Activated CD4-positive, alpha-beta T cell treated with anti-CD3 and anti-CD28 coated beads, Interleukin-2, amount 10 ng/mL, durations not matched to agents 7 days and 5 days (primary cell): ENCODE data around the gene ZNF324B. TPM values are rescaled to one million over a fixed set of nuclear protein-coding genes. Genes with fewer than 3 reads are reported as not detected.
A peak's percentile ranks its signal among the peaks of the same experiment; 100 is the strongest.
"Not testable (repeated sequence)": the region's sequence is repeated elsewhere in the genome, so short reads cannot be mapped to it uniquely, and the experiment has no call there.

ENCODE experiments used
- CTCF ChIA-PET: fragments of 350-600 bp; sonication (Branson Sonifier 250); formaldehyde crosslinking; loops from one replicate; lab custom pipeline; 2021; ENCODE audit warnings: antibody characterized with exemption; lab: Charles Lee
- POLR2A ChIA-PET: fragments of 350-600 bp; sonication (Branson Sonifier 250); formaldehyde crosslinking; loops from one replicate; lab custom pipeline; 2021; ENCODE audit warnings: antibody characterized with exemption; lab: Charles Lee
- DNase-seq: peaks from one replicate; pipeline ENCODE4 v3.0.0-alpha.2; 2020
- H3K27ac Mint-ChIP-seq: one replicate; pipeline ENCODE4 v1.8.0; 2021; ENCODE audit warnings: mild to moderate bottlenecking, moderate library complexity, mixed read lengths
- H3K27me3 Mint-ChIP-seq: one replicate; pipeline ENCODE4 v1.8.0; 2021; ENCODE audit warnings: mixed read lengths
- H3K36me3 Mint-ChIP-seq: one replicate; pipeline ENCODE4 v1.8.0; 2021; ENCODE audit warnings: low read depth, mixed read lengths
- H3K4me1 Mint-ChIP-seq: one replicate; pipeline ENCODE4 v1.8.0; 2021; ENCODE audit warnings: mixed read lengths
- H3K4me3 Mint-ChIP-seq: one replicate; pipeline ENCODE4 v1.8.0; 2021; ENCODE audit warnings: mild to moderate bottlenecking, moderate library complexity, mixed read lengths
- H3K9me3 Mint-ChIP-seq: one replicate; pipeline ENCODE4 v1.8.0; 2021; ENCODE audit warnings: mixed read lengths
- total RNA-seq, 2 experiments: library from RNA; stranded (reverse); gene quantifications; one replicate each; pipeline ENCODE4 v1.2.3, GENCODE V29; 2021

The ZNF324B gene
- total RNA-seq, 2 experiments from 2014 or later = 9.8 to 10.3 TPM

DNA sequence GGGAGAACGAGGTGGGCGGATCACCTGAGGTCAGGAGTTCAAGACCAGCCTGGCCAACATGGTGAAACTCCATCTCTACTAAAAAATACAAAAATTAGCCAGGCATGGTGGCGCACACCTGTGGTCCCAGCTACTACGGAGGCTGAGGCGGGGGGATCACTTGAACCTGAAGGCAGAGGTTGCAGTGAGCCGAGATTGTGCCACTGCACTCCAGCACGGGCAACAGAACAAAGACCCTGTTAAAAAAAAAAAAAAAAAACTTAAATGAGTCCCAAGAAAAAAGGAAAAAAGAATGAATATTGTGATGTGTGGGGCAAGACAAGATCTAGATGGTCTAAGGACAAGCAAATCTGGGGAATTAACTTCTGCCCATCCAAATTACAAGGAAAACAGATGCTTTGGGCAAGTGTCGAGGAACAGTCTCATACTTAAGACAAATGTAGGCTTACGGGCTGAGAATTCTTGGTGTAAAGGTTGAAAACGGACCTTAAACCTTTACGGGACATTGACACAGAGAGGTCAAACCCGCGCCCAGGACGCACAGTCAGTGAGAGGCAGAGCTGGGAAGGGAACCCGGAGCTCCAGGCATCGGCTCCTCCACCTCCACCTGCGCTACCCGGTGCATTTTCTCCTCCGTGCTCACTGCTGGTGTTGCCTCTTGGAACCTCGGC lies 14.8 kb downstream of the ZNF324B start:
- ChIA-PET CTCF (no interaction called here), POLR2A (no interaction called here)
- H3K9me3 Mint-ChIP-seq = no peaks in the 10 kb centered on the region
- no peak overlapping the region for H3K27ac Mint-ChIP-seq
- peaks cover 2% of the 10 kb centered on the region for H3K36me3 Mint-ChIP-seq
- DNase-seq = no peak
- H3K27me3 Mint-ChIP-seq = peaks cover 2% of the 10 kb centered on the region
- H3K4me3 Mint-ChIP-seq = peak overlapping the region; percentile 81
- H3K4me1 Mint-ChIP-seq = peaks cover 27% of the 10 kb centered on the region

DNA sequence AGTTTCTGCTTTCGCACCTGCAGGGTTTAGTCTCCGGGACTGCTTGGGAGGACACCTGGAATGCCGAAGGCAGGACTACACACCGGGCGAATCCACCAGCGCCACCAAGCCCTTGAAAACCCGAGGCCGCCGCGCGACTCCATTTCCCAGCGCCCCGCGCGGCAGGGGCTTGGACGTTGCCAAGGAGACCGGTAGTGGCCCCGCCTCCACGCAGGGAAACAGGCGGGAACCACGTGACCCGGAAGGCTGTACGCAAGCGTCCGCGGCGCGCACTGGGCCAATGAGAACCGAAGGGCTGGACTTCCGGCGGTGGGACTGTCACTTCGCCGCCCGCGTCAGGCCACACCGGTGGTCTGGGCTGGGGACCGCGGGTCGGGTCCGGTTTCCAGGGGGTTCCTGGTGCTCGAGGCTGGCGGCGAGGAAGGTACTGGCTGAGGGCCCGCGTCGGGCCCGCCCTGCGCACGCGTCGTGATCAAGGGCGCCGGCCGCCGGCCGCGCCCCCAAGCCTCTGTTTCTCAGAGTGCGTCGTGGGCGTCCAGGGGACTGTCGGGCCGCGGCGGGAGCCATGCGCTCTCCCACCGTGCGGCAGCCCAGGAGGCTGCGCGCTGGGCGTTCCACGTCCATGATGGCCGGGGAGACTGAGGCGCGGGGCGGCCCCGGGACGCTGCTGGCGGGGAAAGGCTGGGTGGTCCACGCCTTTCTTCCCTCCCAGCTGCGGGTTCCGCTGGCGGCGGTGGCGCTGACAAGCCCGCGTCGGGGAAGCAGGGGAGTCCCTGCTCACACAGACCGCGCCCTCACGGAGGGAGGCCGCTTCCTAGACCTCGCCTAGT lies 15.6 kb downstream of the ZNF324B start, which contains the start of gene ZNF324:
Gene ZNF324, plus strand, starts transcription at position 321 of the 830 bp plus-strand sequence. CDS start 2,106 bp downstream, outside the sequence.
- ChIA-PET POLR2A (no interaction called here), CTCF (no interaction called here)
- Mint-ChIP-seq H3K4me1 (peaks cover 27% of the 10 kb centered on the region), H3K9me3 (no peaks in the 10 kb centered on the region), H3K27me3 (peaks cover 2% of the 10 kb centered on the region), H3K36me3 (peaks cover 3% of the 10 kb centered on the region), H3K27ac (peak within 1 kb of the TSS; percentile 83), H3K4me3 (peak within 1 kb of the TSS; percentile 81)
- DNase-seq = peak; percentile 98

DNA sequence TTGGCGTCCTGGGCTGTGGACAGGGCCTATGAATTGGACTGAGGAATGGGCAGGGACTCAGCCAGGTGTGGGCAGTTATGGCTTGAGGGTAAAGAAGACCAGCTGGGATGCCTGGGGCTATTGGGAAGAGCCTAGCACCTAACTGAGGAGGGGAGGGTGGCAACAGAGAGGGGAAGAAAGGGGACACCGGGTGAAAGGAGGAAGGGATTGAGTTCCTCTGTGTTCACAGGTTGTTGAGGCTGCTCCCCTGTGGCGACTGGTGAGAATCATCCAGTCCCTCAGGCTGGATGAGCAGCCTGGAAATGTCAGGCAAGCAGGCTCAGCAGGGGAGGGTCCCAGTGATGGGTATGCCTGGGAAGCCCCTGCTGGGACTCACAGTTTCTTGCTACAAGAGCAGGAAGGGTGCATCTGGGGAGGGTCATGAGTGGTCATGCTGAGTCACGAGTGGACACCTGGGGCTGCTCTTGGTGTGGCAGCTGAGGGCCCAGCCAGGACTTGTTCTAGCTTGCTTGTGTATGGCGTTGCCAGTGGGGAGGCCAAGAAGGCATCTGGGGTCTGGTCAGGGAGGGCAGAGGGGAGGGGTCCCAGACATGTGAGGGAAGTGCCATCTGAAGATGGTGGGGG lies 16.9 kb downstream of the ZNF324B start:
- H3K4me1 Mint-ChIP-seq = peaks cover 27% of the 10 kb centered on the region
- H3K4me3 Mint-ChIP-seq = peak overlapping the region; percentile 81
- peaks cover 9% of the 10 kb centered on the region for H3K36me3 Mint-ChIP-seq
- H3K9me3 Mint-ChIP-seq = no peaks in the 10 kb centered on the region
- ChIA-PET CTCF (interaction anchor here (0.7 to 1.4 kb wide), 3 partner anchors 9 to 229 kb away, joined by 3 to 4 read pairs (median 3); partner anchors contain the start of gene ZBTB45), POLR2A (no interaction called here)
- peak overlapping the region; percentile 83 for H3K27ac Mint-ChIP-seq
- H3K27me3 Mint-ChIP-seq = peaks cover 2% of the 10 kb centered on the region
- no peak for DNase-seq

DNA sequence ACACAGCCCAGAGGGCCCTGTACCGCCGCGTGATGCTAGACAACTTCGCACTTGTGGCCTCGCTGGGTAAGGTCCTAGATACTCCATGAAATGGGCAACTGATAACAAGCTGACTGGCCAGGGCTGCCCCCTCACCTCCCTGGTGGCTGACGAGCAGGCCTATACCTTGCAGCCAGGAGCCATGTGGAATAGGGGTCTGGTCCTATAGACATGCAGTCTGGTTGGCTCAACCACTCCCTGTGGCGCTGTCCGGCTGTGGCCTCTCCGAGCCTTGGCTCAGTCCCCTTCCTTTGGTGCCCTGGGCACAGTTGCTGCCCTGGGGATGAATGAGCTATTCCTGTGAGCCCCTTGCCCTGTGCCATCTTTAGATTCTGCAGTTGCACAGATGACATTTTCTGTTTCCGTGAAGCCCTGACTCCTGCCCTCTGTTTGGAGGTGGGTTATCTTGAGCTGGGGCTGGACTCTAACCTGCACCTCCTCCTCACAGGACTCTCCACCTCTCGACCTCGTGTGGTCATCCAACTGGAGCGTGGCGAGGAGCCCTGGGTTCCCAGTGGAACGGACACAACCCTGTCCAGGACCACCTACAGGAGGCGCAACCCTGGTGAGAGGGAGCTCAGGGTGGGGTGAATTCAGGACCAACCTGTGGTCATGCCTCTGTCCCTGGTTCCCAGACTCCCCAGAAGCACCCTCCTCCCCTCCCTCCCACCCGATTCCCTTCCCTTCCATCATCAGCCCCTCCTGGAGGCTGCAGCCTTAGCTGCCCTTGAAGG lies 18.0 kb downstream of the ZNF324B start:
- Mint-ChIP-seq H3K27ac (peak overlapping the region; percentile 19), H3K27me3 (peaks cover 2% of the 10 kb centered on the region), H3K4me1 (peaks cover 31% of the 10 kb centered on the region), H3K9me3 (no peaks in the 10 kb centered on the region), H3K36me3 (peaks cover 9% of the 10 kb centered on the region), H3K4me3 (peak overlapping the region; percentile 19)
- DNase-seq = no peak
- POLR2A ChIA-PET = no interaction called here
- CTCF ChIA-PET = interaction anchor here (0.5 to 1.4 kb wide), 7 partner anchors 8 to 50 kb away, joined by 3 to 4 read pairs (median 3); partner anchors contain the start of gene ZBTB45

DNA sequence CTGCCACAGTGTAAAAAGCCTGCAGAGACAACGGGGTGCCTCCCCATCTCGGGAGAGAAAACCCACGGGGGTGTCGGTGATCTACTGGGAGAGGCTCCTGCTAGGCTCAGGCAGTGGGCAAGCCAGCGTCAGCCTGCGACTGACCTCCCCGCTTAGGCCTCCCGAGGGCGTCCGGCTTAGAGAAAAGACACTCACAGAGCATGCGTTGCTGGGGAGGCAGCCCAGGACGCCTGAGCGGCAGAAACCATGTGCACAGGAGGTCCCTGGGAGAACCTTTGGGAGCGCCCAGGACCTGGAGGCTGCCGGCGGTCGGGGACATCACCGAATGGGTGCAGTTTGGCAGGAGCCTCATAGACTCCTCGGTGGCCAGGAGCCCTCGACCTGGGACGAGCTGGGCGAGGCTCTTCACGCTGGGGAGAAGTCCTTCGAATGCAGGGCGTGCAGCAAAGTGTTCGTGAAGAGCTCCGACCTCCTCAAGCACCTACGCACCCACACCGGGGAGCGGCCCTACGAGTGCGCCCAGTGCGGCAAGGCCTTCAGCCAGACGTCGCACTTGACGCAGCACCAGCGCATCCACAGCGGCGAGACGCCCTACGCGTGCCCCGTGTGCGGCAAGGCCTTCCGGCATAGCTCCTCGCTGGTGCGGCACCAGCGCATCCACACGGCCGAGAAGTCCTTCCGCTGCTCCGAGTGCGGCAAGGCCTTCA lies 19.6 kb downstream of the ZNF324B start:
- DNase-seq, H3K9me3 Mint-ChIP-seq, H3K27ac Mint-ChIP-seq, POLR2A ChIA-PET, H3K36me3 Mint-ChIP-seq, H3K4me3 Mint-ChIP-seq, H3K27me3 Mint-ChIP-seq: not testable (repeated sequence)
- peaks cover 36% of the 10 kb centered on the region for H3K4me1 Mint-ChIP-seq
- CTCF ChIA-PET = interaction anchor here (1.4 kb wide), 1 partner anchor 43 kb away, joined by 4 read pairs; no protein-coding TSS in a partner anchor

DNA sequence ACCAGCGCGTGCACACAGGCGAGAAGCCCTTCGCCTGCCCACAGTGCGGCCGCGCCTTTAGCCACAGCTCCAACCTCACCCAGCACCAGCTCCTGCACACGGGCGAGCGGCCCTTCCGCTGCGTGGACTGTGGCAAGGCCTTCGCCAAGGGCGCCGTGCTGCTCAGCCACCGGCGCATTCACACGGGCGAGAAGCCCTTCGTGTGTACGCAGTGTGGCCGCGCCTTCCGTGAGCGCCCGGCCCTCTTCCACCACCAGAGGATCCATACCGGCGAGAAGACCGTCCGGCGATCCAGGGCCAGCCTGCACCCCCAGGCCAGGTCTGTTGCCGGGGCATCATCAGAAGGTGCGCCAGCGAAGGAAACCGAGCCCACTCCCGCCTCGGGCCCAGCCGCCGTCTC lies 20.3 kb downstream of the ZNF324B start:
- POLR2A ChIA-PET = no interaction called here
- Mint-ChIP-seq H3K27me3 (no peaks in the 10 kb centered on the region), H3K27ac (no peak overlapping the region), H3K36me3 (peaks cover 9% of the 10 kb centered on the region), H3K4me3 (no peak overlapping the region), H3K4me1 (peaks cover 33% of the 10 kb centered on the region), H3K9me3 (no peaks in the 10 kb centered on the region)
- DNase-seq = no peak
- CTCF ChIA-PET = no interaction called here

DNA sequence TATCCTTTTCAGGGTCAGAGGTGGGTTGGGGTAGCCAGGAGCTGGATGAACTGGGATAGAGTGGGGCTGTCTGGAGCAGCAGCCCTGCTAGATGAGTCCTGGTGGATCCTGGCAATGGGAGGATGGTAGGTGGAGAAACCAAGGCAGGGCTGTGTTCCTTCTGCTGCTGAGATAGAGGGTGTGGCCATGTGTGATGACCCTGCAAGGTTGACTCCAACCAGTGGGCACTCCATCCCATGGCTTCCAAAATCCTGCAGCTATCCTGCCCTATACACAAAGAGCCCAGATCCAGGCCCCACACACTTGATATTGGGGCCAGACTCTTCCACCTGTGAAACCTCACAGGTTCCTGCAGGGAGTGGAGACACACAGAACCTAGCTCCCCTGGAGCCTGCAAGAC lies 22.4 kb downstream of the ZNF324B start:
- H3K27ac Mint-ChIP-seq = no peak overlapping the region
- H3K36me3 Mint-ChIP-seq = peaks cover 11% of the 10 kb centered on the region
- ChIA-PET CTCF (no interaction called here), POLR2A (no interaction called here)
- H3K4me1 Mint-ChIP-seq = peaks cover 22% of the 10 kb centered on the region
- no peaks in the 10 kb centered on the region for H3K27me3 Mint-ChIP-seq
- no peak for DNase-seq
- H3K4me3 Mint-ChIP-seq = no peak overlapping the region
- no peaks in the 10 kb centered on the region for H3K9me3 Mint-ChIP-seq

DNA sequence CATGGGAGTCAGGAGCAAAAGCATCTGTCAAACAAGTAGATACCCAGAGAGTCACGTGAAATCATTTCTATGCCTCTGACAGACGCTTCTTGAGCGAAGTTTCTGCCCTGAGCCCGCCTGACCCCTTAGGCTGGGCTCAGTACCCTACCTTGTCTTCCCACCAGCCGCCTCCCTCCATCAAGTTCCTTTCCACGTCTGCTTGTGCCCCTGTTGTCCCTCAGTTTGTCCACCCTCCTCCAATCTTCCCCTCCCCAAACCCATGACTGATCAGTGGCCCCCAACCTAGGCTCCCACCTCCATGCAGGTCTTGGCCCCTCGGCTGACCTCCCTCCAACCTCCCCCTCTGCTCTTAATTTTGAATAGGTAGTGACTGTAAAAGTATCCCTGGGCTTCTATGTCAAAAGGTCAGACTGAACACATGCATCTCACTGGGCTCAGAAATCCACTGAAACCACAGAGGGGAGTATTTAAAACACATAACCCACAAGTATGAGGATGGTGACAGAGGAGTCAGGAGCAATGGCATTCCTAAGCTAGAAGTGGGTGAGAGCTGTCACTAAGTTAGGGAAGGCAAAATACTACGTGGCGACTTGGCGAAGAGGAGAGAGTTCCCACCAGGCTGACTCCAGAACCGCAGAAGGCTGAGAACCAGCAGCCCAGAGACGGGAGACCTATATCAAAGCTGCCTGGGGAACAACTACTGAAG lies 23.0 kb downstream of the ZNF324B start:
- Mint-ChIP-seq H3K4me1 (peaks cover 21% of the 10 kb centered on the region), H3K4me3 (peak overlapping the region; percentile 84), H3K36me3 (peaks cover 11% of the 10 kb centered on the region), H3K27ac (peak overlapping the region; percentile 59), H3K27me3 (no peaks in the 10 kb centered on the region), H3K9me3 (no peaks in the 10 kb centered on the region)
- POLR2A ChIA-PET = no interaction called here
- no peak for DNase-seq
- CTCF ChIA-PET = no interaction called here

DNA sequence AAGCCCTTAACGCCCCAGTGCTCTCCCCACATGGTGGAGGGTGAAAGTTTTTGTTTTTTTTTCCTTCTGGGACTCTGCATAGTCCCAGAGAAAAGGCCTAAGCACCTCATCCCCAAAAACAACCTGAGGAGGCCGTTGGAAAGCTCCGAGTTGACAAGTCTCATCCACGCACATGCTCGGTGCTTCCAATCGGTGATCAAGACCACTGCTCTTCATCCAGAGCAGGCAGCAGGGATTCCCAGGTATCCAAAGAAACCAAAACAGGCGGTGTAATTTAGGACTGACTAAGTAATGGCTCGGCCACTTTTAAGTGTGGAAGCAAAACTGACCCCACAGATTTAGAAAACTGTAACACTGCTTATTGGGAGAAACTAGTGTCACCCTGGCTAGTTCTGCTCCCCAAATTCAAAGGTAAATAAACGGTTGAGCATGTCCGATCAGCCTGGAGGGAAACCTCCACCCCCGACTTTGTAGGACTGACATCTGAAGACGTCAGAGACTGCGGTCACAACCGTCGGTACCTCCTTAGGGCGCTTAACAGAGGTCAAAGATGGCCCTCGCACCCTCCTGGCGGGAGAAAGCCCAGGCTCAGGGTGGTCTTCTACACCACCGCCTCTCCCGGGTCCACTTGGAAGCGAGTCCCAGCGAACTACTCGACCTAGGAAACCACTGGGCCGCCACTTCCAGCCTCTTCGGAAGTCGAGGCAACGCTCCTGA lies 23.7 kb downstream of the ZNF324B start:
- CTCF ChIA-PET = interaction anchor here (0.9 to 1.0 kb wide), 2 partner anchors 15 to 30 kb away, joined by 3 to 4 read pairs; no protein-coding TSS in a partner anchor
- peak overlapping the region; percentile 96 for H3K27ac Mint-ChIP-seq
- H3K27me3 Mint-ChIP-seq = no peaks in the 10 kb centered on the region

DNA sequence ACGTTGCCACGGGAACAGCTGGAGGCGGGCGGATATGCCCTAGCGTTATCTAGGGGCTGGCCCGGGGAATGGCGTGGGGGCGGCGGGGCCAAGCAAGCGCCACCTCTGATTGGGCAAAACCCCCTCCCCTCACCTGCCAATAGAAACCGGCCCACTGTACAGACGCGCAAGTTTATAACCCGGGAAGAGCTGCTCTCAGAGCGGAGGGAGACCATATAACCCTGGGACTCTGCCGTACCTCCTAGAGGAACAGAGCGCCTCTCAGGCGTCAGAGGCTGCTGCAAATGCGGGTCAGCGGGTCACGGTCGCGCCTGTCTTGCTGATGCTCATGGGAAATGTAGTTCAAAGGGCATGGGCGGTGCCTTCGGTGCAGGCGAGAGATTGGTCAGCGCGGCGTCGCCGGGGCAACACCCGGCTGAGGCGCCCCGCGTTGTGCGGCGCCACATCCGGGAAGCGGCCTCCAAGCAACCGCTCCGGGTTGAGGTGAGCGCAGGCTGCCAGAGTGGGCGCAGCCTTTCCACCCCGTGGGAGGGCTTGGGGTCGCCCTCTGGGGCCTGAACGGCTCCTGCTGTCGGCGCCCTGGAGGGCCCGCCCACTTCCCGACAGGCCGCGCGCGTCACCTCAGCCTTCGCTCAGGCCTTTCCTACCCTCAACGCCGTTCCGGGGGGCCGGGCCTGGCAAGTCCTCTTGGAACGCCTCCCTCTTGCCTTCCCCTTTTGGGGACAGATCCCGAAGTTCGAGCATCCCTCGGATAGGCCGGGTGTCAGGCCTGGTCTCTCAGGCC lies 24.5 kb downstream of the ZNF324B start, which contains the start of gene ZNF446:
Gene ZNF446, plus strand, starts transcription at position 639 of the 784 bp plus-strand sequence. CDS start 867 bp downstream, outside the sequence.
- Mint-ChIP-seq H3K4me3 (peak within 1 kb of the TSS; percentile 84), H3K9me3 (no peaks in the 10 kb centered on the region), H3K27ac (peak within 1 kb of the TSS; percentile 96), H3K27me3 (no peaks in the 10 kb centered on the region), H3K36me3 (peaks cover 9% of the 10 kb centered on the region), H3K4me1 (peaks cover 21% of the 10 kb centered on the region)
- ChIA-PET CTCF (interaction anchor here (0.9 to 3.3 kb wide), 4 partner anchors 15 to 38 kb away, joined by 3 to 11 read pairs (median 4); no protein-coding TSS in a partner anchor), POLR2A (no interaction called here)
- DNase-seq = peak; percentile 98

More for the DNA sequence above, 23.7 kb downstream of the ZNF324B start:
- POLR2A ChIA-PET = no interaction called here
- H3K36me3 Mint-ChIP-seq = peaks cover 9% of the 10 kb centered on the region
- peaks cover 21% of the 10 kb centered on the region for H3K4me1 Mint-ChIP-seq
- H3K9me3 Mint-ChIP-seq = no peaks in the 10 kb centered on the region
- DNase-seq = no peak
- H3K4me3 Mint-ChIP-seq = peak overlapping the region; percentile 84
